G401.6 (cell line): ENCODE results near the gene LMNTD1.

Experiments used
- FAIRE-seq: peaks from 2 replicates; lab custom pipeline; 2012; peaks lifted over from hg19 to GRCh38; lab: Jason Lieb, UNC

The LMNTD1 gene

DNA sequence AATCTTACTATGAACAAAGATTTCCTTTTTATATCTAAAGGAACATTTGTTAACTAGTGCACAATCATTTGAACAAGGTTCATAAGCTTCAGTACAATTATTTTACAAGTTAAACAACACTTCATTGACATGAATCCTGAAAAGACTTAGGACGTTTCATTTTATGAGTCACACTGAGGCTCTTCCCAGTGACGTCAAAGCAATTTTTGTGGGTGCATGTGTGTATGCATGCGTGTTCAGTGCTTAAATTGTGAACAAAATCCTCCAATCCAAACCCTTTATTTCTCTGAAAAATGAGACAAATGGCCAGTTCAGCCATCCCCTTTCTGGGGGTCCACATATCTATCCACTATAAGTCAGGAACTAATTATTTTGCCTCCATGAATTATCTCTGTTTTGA is 2.9 kb downstream of the LMNTD1 start:
- no peak for FAIRE-seq

DNA sequence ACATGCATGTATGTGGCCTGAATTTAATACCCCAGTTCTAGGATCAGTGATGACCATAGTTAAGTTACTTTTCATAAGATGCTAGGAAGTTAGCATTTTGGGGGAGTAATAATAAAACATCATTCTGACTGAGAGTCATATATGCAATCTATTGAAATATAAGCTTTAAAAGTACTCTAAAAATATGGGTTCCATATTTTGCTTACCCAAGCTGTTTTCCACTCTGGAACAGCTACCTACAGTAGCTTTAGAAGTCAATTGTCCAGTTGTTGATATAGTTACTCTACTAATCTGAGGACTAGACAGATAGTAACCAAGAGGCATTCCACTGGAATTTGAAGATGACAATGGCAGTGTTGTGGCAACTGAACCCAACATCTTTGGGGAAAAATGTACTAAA is 4.0 kb downstream of the LMNTD1 start:
- no peak for FAIRE-seq

DNA sequence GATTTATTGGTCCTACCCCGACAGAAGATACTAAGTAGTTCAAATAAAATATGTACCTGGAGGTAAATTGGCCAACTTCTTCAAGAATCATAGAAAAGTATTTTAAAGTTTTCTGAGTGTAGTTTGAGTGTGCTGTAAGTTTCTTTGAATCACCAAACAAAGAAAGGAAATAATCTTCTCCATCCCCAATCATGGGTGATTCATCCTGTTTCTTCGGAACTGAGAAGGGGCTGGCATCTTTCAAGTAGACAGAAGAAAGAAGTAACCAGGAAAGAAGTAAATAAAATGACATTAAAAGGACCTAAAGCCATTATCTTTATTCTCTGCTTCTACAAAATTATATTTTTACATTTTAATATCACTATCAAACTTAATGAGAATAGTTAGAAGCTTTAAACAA is 6.8 kb downstream of the LMNTD1 start:
- no peak for FAIRE-seq

DNA sequence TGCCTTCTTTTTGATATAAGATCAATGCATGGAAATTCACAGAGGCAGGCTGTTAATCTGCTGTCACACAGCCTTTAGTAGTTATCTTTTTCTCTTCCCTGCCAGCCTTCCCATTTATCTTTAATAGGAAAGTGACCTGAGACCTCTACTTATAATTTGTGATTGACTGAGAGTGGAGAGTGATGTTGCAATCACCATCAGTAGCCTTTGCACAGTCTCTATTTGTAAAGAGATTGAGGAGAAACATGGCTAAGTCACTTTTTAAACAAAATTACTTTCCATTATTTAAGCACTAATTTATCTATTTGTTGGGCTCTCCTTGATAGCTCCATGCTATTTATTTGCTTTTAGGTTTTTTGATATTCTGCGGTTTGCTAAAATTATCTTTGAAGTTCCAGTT is 19.9 kb downstream of the LMNTD1 start:
- FAIRE-seq: no peak

DNA sequence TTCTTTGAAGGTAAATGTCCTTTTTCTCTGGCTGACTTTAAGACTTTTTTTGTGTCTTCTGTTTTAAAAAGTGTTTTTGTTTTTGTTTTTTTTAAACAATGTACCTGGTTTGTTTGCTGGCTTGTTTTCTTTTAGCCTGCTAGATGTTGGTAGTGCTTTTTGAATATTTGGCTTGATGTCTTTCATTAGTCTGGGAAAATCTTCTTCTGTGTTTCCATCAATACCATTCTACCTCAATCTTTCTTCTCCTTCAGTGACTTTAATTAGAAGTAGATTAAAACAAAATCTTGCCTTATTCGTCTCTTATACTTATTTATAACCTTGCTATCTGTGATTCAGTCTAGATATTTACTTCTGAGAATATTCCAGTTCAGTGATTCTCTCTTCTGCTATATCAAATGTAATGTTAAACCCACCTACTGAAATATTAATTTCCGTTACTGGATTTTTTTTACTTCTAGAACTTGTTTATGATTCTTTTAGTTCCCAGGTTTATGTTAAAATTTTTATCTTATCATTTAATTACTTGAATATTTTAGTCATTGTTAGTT is 21.5 kb downstream of the LMNTD1 start:
- no peak for FAIRE-seq

DNA sequence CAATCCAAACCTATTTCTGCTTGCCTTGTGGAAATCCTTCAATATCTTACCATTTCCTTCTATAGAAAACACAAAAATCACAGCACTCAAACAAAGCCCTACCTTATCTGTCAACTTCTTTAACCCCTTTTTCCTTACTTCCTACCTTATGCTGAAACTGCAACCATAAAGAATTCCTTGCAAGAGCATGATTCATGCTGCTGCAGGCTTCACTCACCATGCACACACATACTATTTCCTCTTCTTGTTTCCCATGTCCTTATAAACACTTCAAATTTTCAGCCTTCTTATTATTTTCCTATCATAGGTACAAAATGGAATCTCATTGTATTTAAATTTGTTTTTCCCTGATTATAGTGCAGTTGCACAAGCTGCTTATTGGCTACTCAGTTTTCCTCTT is 23.3 kb downstream of the LMNTD1 start:
- FAIRE-seq: no peak

DNA sequence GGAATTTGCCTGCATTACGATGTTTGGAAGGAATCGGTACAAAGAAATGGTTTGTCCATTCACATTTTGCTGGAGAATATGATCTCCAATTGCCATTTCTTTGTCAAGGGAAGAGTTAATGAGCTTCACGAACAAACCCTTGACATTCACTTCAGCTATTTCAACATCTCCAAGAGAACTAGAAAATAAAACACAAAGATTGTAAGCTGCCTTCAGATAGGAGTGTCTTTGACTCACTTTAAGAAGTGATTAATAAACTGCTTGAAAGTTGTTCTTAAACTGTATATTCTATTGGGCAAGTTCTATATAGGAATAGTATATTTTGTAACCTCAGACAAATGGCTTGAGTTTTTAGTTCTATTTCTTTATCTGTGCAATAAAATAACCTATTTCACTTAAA is 26.3 kb downstream of the LMNTD1 start:
- FAIRE-seq: no peak

DNA sequence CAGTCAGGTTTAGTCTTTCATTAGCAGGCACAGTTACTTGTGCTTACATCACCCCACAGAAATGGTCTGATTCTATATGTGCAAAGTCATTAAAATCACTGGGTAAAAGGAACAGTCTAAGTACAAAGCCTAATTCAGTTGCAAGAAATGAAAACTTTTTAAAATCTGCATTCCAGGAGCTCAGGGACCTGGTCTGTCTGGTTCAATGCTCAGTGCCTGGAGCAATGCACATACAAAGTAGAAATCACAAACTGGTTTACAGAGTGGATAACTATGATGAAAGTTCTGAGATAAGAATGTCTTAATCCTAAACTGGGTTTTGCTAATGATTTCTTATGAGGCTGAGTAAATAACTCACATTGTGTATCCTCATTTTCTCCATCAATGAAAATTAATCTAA is 28.7 kb downstream of the LMNTD1 start:
- no peak for FAIRE-seq

DNA sequence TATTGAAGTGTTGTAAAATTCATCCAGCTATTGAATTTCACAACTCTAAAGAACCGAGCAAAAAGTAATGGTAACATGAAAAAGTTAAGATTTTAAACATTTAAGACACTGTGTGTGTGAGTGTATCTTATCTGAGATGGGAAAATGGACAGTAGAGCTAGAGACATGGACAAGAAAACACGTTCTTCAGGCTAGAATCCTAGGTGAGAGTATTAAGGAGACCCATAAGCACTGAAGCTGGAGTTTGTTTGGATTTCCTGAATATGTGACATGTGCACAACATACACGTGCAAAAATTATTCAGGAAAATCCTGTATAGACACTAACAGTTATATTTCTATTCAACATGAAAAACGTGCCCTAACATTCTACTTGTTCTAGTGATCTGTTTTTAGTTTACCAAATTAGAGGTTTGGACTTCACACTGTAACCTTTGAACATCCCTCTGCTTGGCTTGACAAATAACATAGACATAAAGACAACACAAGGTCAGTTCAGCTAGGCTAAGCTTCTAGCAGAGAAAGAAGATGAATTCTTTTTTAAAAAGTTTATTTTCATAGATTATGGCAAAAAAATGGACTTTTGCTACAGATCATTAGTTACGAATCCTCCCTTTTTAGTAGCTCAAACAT is 31.3 kb downstream of the LMNTD1 start:
- FAIRE-seq: no peak

DNA sequence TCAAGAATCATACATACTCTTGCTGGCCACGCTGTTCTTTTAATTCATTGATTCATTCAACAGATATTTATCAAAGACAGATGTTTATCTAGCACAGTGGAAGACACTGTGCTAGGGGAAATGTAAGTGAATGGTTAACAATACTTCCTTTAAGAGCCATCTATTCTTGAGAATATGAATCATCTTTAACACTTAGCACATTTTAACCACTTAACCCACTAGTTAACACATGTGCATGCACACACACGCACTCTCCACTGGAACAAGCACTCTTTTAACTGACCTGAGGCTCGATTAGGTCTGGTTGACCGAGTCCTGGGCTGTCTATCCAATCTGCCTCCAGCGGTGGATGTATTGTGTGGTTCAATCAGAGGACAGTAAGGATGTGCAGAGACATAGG is 34.6 kb downstream of the LMNTD1 start:
- no peak for FAIRE-seq

DNA sequence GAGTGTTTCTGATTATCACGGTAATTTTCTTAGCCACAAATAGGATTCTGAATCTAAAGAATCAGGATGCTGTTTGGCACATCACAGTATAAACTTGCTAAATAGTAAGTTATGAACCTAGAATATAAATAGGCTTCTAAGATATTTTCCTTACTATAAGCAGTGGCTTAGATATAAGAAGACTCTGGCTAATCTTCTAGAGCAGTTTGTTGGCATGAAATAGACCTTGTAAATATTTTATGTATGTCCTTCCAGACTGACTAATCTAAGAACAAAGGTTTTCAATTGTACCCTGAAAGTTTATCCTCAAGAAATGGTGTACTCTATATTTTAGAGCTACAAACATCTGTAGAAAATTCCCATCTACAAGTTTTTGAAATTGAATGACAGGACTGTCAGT is 48.3 kb downstream of the LMNTD1 start:
- FAIRE-seq: no peak

DNA sequence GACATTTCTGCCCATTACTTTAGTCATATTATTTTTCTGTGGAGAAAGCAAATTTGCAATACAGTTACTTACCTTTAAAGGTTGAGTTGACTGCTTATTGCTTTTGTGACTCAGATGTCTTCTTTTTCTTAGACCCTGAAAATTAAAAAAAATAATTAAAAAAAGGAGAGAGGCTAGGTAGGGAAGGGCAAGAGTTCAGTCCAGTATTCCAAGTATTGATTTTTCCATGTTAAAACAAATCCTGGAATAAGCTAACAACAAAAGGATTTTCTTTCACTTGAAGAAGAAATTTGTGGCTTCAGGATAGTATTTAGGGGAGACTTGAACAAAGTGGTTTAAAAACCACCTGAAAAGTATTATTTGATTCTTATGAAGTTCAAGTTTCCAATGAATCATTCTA is 49.4 kb downstream of the LMNTD1 start:
- no peak for FAIRE-seq

DNA sequence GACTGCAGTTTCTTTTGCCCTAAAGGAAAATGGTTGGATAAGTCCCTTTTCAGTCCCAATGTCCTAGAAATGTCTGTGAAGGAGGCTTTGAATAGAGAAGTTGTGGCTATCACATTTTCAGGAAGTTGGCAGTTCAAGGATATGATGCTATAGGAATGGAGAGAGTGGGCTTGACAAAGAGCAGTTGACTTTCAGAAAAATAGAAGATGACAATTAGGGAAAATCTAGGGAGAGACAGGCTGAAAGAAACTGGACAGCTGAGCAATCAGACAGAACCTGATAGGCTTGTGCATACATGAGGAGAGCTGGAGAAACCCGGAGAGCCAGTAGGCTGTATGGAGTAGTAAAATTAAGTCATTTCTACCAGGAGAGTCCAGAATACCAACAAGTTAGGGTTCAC is 50.5 kb downstream of the LMNTD1 start:
- no peak for FAIRE-seq

DNA sequence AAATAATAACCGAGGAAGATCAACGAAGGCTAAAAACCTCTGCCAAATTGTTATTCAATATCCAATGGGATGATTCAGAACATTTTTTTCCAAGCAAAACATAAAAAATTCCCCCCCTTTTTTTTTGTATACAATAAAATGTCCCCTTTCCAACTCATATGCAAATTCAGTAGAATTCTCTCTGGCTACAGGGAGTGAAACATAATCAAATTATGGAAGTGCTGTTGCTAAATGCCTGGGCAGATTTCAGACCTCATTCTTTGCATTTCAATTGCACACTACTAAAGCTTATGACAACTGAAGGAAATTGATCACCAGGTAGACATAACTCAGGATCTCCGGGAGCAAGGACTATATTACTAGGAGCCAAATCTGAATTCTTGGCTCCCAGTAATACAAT is 51.0 kb downstream of the LMNTD1 start:
- no peak for FAIRE-seq

DNA sequence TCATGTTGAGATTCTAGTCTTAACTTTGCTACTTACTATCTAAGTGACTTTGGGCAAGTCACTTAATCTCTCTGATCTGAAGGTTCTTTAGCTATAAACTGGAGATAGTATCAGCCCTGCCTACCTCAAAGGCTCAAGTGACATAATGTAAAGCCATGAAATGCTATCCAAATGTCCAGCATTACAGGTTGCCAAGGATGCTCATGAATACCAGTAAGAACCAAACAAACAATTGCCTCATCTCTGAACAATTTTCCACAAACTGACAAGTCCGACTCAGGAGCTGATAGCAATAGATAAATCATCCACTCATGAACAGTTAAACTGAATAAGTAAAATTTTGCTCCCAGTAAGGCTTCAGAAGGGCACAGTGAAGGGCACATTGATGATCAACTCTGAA is 51.5 kb downstream of the LMNTD1 start:
- no peak for FAIRE-seq

DNA sequence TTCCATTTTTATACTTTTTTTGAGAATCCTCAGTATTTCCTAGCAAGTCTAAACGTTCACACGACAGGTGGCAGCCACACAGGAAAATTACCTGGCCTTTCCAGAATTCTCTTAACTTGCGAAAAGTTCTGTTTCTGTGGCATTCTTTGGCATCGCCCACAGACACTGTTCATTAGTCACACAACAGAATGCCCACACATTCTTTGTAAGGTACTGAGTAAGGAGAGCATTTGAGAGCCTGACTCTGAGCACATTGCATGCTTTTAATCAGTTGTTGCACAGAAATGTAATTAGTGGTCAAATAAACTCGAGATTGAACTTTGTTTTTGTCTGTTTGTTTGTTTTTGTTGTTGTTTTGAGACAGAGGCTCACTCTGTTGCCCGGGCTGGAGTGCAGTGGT is 52.4 kb downstream of the LMNTD1 start:
- FAIRE-seq: no peak

DNA sequence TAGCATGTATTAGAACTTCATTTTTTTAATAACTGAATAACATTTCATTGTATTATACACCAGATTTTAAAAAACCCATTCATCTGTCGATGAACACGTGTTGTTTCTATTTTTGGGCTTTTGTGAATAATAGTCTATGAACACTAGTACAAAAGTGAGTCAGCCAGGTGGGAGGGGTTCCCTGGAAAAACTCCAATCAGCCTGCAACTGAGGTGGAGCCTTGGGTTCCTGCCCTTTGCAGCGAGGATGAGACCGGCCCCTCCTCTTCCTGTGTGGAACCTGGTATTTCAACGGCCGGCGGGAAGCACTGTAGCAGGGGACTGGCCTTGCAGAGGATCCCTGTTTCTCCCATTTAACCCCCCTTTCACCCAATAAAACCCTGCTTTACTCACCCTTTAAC is 56.1 kb downstream of the LMNTD1 start:
- FAIRE-seq: no peak

DNA sequence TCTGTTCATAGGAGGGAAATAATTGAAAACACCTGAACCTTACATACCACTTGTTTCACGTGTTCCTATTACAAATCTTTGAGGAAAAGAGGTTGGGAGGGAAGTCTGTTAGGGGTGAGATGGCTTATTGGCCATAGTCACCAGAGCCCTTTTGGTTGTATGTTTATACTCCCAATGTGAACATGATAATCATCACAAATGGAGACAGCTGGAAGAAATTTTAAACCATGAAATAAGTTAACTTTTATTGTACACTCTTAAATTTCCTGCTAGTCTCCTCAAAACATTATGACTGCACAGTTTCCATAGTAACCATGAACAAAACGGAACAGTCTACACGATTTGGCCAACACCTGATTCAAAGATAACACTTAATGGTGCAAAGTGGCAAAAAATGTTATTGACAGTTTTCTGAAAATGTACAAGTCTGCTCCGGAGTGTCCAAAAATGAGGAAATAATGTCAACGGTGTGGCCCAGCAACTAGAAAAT is 56.9 kb downstream of the LMNTD1 start:
- FAIRE-seq: no peak

DNA sequence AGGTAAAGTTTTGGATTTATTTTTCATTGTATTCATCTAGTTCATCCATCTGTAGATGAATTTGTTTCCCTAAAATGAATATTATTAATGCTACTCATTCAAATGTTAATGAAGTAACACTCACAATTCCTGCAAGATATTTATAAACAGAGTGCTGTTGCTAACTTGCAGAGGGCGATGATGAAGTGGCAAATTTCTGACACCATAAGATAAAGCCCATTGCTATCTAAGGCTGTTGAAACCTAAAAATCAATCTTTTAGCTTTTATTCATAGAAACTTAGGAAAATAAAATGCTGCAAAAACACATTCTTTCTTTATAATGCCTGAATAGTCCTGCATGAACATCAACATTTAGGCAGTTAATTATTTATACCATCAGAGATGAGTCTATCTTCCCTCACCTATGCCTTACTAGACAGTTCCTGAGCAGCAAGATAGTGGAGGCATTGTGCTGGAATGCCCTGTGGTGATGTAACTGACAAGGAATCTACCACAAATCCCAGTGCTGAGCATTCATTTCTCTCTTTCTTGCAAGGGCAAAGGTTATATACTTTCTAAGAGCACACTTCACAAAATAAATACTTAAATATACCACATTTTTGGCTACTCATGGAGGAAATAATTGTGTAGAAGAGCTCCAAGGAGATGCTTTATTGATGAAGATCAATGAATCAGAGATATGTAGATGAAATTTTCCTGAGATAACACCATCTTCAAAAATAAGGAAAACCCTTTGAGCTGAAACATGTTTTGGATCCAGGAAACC is 57.6 kb downstream of the LMNTD1 start:
- no peak for FAIRE-seq

DNA sequence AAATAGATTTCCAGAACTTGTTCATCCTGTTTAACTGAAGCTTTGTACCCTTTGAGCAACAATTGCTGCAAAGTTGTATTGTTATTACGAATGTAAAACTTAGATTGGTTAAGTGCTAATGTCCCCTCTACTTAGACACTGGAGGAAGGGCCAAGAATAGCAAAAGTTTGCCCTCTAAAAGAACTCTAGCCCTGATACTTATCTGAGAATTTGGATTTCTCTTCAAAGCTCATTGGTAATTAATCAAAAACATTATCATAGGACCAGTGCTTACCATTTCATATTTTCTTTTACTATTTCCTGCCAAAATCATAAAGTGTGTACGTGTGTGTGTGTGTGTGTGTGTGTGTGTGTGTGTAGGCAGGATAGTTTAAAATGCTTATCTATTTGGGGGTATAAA is 58.2 kb downstream of the LMNTD1 start:
- FAIRE-seq: no peak

DNA sequence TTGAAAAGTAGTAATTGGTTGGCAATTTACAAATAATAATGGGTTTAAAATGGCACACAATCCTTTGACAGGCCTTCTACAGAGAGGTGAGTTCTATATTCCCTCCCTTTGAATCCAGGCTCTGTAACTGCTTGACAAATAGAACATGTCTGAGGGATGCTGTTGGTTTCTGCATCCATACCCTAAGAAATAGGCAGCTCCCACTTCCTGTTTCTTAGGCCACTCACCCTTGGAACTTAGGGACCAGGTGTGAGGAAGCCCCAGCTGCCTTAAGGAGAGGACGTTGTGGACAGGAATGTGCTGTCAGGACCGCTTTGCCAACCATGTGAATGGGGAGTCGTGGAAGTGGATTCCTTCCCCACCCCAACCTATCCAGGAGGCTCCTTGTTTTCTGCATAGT is 59.4 kb downstream of the LMNTD1 start:
- no peak for FAIRE-seq

DNA sequence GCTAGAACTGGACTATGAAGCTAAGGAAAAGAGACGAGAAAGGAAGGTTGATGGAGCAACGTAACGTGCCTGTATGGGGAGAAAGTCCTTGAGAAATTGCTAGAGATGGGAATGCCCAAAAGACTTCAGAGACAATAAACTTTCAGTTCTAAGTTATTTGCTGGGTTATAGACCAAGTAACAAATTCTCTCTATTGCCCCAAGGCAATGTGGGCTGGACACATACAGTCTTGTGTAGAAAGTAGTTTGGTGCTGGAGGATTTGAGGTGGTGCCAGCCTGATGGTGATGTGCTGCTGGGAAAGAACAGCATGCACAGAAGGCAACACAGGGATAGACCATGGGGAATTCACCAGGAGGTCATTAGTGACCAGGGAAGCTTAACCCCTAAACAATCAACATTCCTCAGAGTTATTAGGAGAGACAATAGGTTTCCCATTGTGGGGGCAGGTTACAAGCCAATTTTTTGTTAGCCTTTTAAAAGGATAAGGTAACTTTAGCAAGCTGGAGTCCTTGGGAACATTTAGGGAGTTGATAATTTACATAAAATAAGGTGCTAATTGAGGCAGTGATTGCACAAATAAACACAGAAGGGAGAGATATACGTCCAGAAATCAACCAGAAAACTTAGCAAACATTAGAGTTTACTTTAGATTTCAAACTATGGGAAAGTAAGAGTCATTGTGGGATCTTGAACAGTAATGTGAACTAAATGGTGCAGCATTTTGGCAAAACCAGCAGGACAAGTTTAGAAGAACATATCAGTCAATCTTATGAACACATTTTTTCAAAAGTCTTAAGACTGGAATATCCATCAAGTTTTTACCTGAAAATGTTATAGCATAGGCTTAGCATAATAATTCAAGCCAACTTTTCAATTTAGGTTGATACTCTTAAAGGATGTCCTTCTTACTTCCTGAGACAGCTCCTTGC is 61.4 kb downstream of the LMNTD1 start:
- FAIRE-seq: no peak
